HG02852 (cell line): Measurements from ENCODE around the gene DPEP3.
"Not testable (repeated sequence)": the region's sequence is repeated elsewhere in the genome, so short reads cannot be mapped to it uniquely, and the experiment has no call there.

Source experiments
- ATAC-seq: cut with Tn5 transposase; IDR thresholded peaks from one replicate; pipeline ENCODE4 v1.9.1; 2021; ENCODE audit warnings: mild to moderate bottlenecking, moderate library complexity; ENCODE audit not compliant: unreplicated experiment

DPEP3 gene

GRCh38 chr16:67979955-67980678 lies at the start of gene DPEP3:
DPEP3 (minus strand) TSS chr16:67980499; CDS start chr16:67980380, 119 bp downstream.
- no peak for ATAC-seq

- ATAC-seq, result no peak
These were observed 48.7 kb upstream of the DPEP3 start for GRCh38 chr16:68028996-68029395.

- no peak for ATAC-seq
These were observed 42.6 kb upstream of the DPEP3 start, which contains the start of the genes DDX28 and DUS2 for GRCh38 chr16:68022728-68023537. DDX28 (minus strand) TSS chr16:68023232; CDS start chr16:68023202, 30 bp downstream. DUS2 (plus strand) TSS chr16:68023284; CDS start chr16:68038024, 14,740 bp downstream.

- ATAC-seq, result no peak
These were observed 42.0 kb upstream of the DPEP3 start for GRCh38 chr16:68022278-68022727.

GRCh38 chr16:68021490-68021889 lies 41.2 kb upstream of the DPEP3 start:
- no peak for ATAC-seq

GRCh38 chr16:68019167-68019680 lies 38.9 kb upstream of the DPEP3 start:
- no peak for ATAC-seq

GRCh38 chr16:68015681-68016080 lies 35.4 kb upstream of the DPEP3 start, which contains the start of gene DPEP2NB:
DPEP2NB (minus strand) TSS chr16:68015911; CDS start chr16:68015770, 141 bp downstream.
- ATAC-seq, result no peak

- ATAC-seq, result no peak
These were observed 33.1 kb upstream of the DPEP3 start for GRCh38 chr16:68013440-68013839.

GRCh38 chr16:68009872-68010271 lies 29.6 kb upstream of the DPEP3 start:
- ATAC-seq, result not testable (repeated sequence)

GRCh38 chr16:68009157-68009735 lies 28.9 kb upstream of the DPEP3 start:
- no peak for ATAC-seq

- no peak for ATAC-seq
These were observed 25.5 kb upstream of the DPEP3 start for GRCh38 chr16:68005786-68006286.

- no peak for ATAC-seq
These were observed 24.9 kb upstream of the DPEP3 start for GRCh38 chr16:68005211-68005610.

- ATAC-seq, result no peak
These were observed 22.7 kb upstream of the DPEP3 start for GRCh38 chr16:68003031-68003430.

GRCh38 chr16:68000450-68000849 lies 20.2 kb upstream of the DPEP3 start:
- no peak for ATAC-seq

- ATAC-seq, result no peak
These were observed 19.7 kb upstream of the DPEP3 start for GRCh38 chr16:67999985-68000384.

GRCh38 chr16:67998779-67999688 lies 18.7 kb upstream of the DPEP3 start, which contains the start of gene DPEP2:
DPEP2 (minus strand) TSS chr16:67999484; CDS start chr16:67993212, 6,272 bp downstream.
- not testable (repeated sequence) for ATAC-seq

GRCh38 chr16:67998231-67998778 lies 18.0 kb upstream of the DPEP3 start:
- not testable (repeated sequence) for ATAC-seq

- no peak for ATAC-seq
These were observed 16.4 kb upstream of the DPEP3 start for GRCh38 chr16:67996666-67997065.

GRCh38 chr16:67995423-67995822 lies 15.1 kb upstream of the DPEP3 start:
- ATAC-seq, result no peak
